OCI-LY7 (cell line): Measurements from ENCODE around the gene GAK. TPM values are rescaled to one million over a fixed set of nuclear protein-coding genes. Genes with fewer than 3 reads are reported as not detected.

Source experiments
- BruUV-seq: library from RNA; stranded (reverse); fragments of 400-500 nt; replicated peaks from 2 replicates; lab custom pipeline; 2021; lab: Mats Ljungman, UMichigan
- CTCF ChIA-PET: fragments of 300-600 bp; sonication (Branson Sonifier 250); formaldehyde crosslinking; loops from one replicate; lab custom pipeline; 2022; ENCODE audit warnings: antibody characterized with exemption; ENCODE audit not compliant: unreplicated experiment; lab: Charles Lee
- POLR2A ChIA-PET: fragments of 300-600 bp; sonication (Branson Sonifier 250); formaldehyde crosslinking; loops from one replicate; lab custom pipeline; 2022; ENCODE audit warnings: antibody characterized with exemption; lab: Charles Lee
- DNase-seq: peaks from one replicate; pipeline ENCODE4 v3.0.0-alpha.2; 2015; ENCODE audit warnings: low spot score
- H2AFZ ChIP-seq: fragments of 200-600 bp; sonication (generic), shearing (Covaris generic); 2 replicates; pipeline ENCODE4 v1.6.1; 2014; ENCODE audit warnings: mild to moderate bottlenecking, antibody characterized with exemption, low read length, moderate library complexity
- H3K27ac ChIP-seq: fragments of 200-600 bp; sonication (generic); 2 replicates; pipeline ENCODE4 v1.5.1; 2014; ENCODE audit warnings: mixed run types, low read depth, mild to moderate bottlenecking, moderate library complexity, low read length, inconsistent platforms; ENCODE audit not compliant: poor library complexity, severe bottlenecking
- H3K36me3 ChIP-seq: fragments of 200-600 bp; sonication (generic); 2 replicates; pipeline ENCODE4 v1.6.1; 2014; ENCODE audit warnings: mild to moderate bottlenecking, antibody characterized with exemption, low read length, moderate library complexity, mixed read lengths; ENCODE audit not compliant: insufficient read depth
- H3K4me1 ChIP-seq: fragments of 200-600 bp; sonication (generic); 2 replicates; pipeline ENCODE4 v1.5.1; 2014; ENCODE audit warnings: mild to moderate bottlenecking, low read length; ENCODE audit not compliant: insufficient read depth, poor library complexity, severe bottlenecking
- H3K4me2 ChIP-seq: fragments of 200-600 bp; sonication (generic); 2 replicates; pipeline ENCODE4 v1.6.1; 2014; ENCODE audit warnings: mild to moderate bottlenecking, low read length
- H3K4me3 ChIP-seq: fragments of 200-600 bp; sonication (generic); 2 replicates; pipeline ENCODE4 v1.5.1; 2014; ENCODE audit warnings: mild to moderate bottlenecking, low read depth, low read length; ENCODE audit not compliant: poor library complexity, severe bottlenecking
- H3K79me2 ChIP-seq: fragments of 200-600 bp; sonication (generic); 2 replicates; pipeline ENCODE4 v1.6.1; 2016; ENCODE audit warnings: low read depth, mild to moderate bottlenecking, low read length, moderate library complexity, mixed read lengths; ENCODE audit not compliant: insufficient read depth
- H3K9me2 ChIP-seq: fragments of 200-600 bp; sonication (generic); 2 replicates; pipeline ENCODE4 v1.6.1; 2016; ENCODE audit warnings: mild to moderate bottlenecking, low read length, mixed read lengths; ENCODE audit not compliant: insufficient read depth
- H3K9me3 ChIP-seq: fragments of 200-600 bp; sonication (generic); 2 replicates; pipeline ENCODE4 v1.6.1; 2014; ENCODE audit warnings: mild to moderate bottlenecking, mixed run types, low read length, mixed read lengths
- H4K20me1 ChIP-seq: fragments of 200-600 bp; sonication (generic); 2 replicates; pipeline ENCODE4 v1.6.1; 2014; ENCODE audit warnings: mild to moderate bottlenecking, antibody characterized with exemption, low read length, moderate library complexity, mixed read lengths; ENCODE audit not compliant: insufficient read depth
- CTCF ChIP-seq: fragments of 200-600 bp; sonication (generic); conservative IDR thresholded peaks from 2 replicates; pipeline ENCODE4 v1.5.1; 2014; ENCODE audit warnings: mild to moderate bottlenecking, antibody characterized with exemption, low read length, moderate library complexity, mixed read lengths
- EZH2phosphoT487 ChIP-seq: fragments of 200-600 bp; sonication (generic); IDR thresholded peaks from 2 replicates; pipeline ENCODE4 v1.6.1; 2018; ENCODE audit warnings: low read depth, borderline replicate concordance, mild to moderate bottlenecking, mixed run types, antibody characterized with exemption, low read length, moderate library complexity, mixed read lengths
- intact Hi-C: fragments of 100-400 bp; cut with micrococcal nuclease; formaldehyde crosslinking; loops from one replicate; pipeline ENCODE4 v1.10.0; 2022; ENCODE audit not compliant: unreplicated experiment
- total RNA-seq, 2 experiments: library from RNA; depleted of rRNA in 1 of 2; stranded (reverse); fragments of >200 nt in 1 of 2; shearing (Covaris generic) in 1 of 2; gene quantifications; 2 replicates each; pipeline ENCODE4 v1.2.3, GENCODE V29; 2014 to 2022

Gene GAK
- total RNA-seq, 2 experiments from 2014 or later: 86.1 to 107 TPM

GRCh38 chr4:849478-850175 lies 82.5 kb downstream of the GAK start:
- Histone ChIP-seq H2AFZ (no peak overlapping the region), H3K27ac (no peak overlapping the region), H3K9me3 (no peaks in the 10 kb centered on the region; the same call in 1 of the 2 replicates), H3K4me2 (no peak overlapping the region), H3K9me2 (no peaks in the 10 kb centered on the region), H3K4me3 (no peak overlapping the region), H4K20me1 (no peaks in the 10 kb centered on the region), H3K79me2 (no peaks in the 10 kb centered on the region), H3K4me1 (no peaks in the 10 kb centered on the region), H3K36me3 (peaks cover 42% of the 10 kb centered on the region)
- no peak for TF ChIP-seq EZH2phosphoT487
- TF ChIP-seq CTCF: no peak
- intact Hi-C loops: no loop called here
- ChIA-PET CTCF (no interaction called here), POLR2A (no interaction called here)
- BruUV-seq: TSS peak; percentile 84
- DNase-seq: no peak

DNA sequence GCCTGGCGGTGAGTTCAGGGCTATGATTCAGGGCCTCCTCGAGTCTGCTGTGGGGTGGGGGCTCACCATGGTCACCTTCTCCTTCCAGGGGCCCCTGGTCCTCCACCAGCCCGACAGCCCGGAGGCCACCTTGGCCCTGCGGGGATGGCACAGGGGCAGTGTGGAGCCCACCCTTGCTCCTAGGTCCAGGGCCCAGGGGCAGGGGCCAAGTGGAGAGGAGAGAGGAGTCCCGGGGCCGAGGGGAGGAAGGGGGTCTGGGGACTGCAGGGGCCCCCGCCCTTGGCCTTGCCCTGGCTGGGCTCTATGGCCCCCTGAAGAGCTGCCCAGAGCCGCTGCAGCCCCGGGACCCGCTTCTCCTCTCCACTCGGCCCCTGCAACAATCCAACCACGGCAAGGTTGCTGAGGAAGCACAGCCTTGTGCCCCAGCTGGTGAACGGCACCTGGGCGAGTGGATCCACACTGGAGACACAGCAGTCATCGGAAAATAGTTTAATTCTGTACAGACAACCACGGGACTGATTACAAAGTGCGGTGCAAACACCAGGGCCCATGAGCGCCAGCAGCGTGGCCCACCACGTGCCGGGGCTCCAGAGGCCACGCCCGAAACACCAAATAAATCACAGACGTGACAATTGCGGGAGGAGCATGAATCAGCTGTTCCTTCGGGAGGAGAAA lies 83.2 kb downstream of the GAK start:
- no peaks in the 10 kb centered on the region for H3K79me2 ChIP-seq
- no peak overlapping the region for H3K27ac ChIP-seq
- intact Hi-C loops: no loop called here
- TF ChIP-seq EZH2phosphoT487: no peak
- no peak for TF ChIP-seq CTCF
- H4K20me1 ChIP-seq: no peaks in the 10 kb centered on the region
- H3K4me2 ChIP-seq: no peak overlapping the region
- H3K9me2 ChIP-seq: no peaks in the 10 kb centered on the region
- BruUV-seq: no TSS peak
- H3K4me3 ChIP-seq: no peak overlapping the region
- ChIA-PET POLR2A (no interaction called here), CTCF (no interaction called here)
- H3K9me3 ChIP-seq: no peaks in the 10 kb centered on the region; the same call in 1 of the 2 replicates
- DNase-seq: no peak
- H2AFZ ChIP-seq: no peak overlapping the region
- H3K4me1 ChIP-seq: no peaks in the 10 kb centered on the region
- peaks cover 41% of the 10 kb centered on the region for H3K36me3 ChIP-seq

DNA sequence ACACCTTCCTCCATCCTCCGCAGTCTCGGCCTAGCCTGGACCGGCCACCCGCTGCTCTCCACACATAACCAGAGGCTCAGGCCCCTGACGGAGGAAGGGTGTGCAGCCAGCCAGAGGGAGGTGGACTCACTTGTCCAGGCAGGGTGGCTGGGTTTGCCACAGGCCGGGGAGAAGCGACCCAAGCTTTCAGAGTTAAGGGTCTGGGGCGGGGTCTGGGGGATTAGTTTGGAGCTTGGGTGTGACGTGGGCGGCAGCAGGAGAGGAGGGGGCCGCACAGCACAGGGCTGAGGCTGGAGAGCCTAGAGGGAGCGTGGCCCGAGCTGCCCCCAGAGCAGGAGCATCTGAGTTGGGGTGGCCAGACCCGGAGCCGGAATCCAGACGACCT lies 83.8 kb downstream of the GAK start:
- Histone ChIP-seq H3K9me2 (no peaks in the 10 kb centered on the region), H3K4me3 (no peak overlapping the region), H3K27ac (no peak overlapping the region), H3K79me2 (no peaks in the 10 kb centered on the region), H2AFZ (no peak overlapping the region), H4K20me1 (no peaks in the 10 kb centered on the region), H3K9me3 (no peaks in the 10 kb centered on the region; the same call in 1 of the 2 replicates), H3K4me1 (no peaks in the 10 kb centered on the region), H3K4me2 (no peak overlapping the region), H3K36me3 (peaks cover 43% of the 10 kb centered on the region)
- POLR2A ChIA-PET: no interaction called here
- CTCF ChIA-PET: no interaction called here
- no peak for TF ChIP-seq EZH2phosphoT487
- TF ChIP-seq CTCF: no peak
- DNase-seq: no peak
- intact Hi-C loops: no loop called here
- no TSS peak for BruUV-seq
